Neural progenitor cell (in vitro differentiated cells): Measurements from ENCODE around the gene EXOC6B.
A peak's percentile ranks its signal among the peaks of the same experiment; 100 is the strongest.

Experiments used
- CTCF ChIP-seq: fragments of 200-600 bp; sonication (generic); IDR thresholded peaks from 2 replicates; pipeline ENCODE4 v1.5.1; 2017; ENCODE audit warnings: antibody characterized with exemption, mild to moderate bottlenecking
- EZH2phosphoT487 ChIP-seq: fragments of 200-600 bp; sonication (generic); IDR thresholded peaks from 2 replicates; pipeline ENCODE4 v1.6.1; 2017; ENCODE audit warnings: antibody characterized with exemption

GRCh38 chr2:72581560-72582181, 244.2 kb downstream of the EXOC6B start:
- TF ChIP-seq CTCF (peak; percentile 12), EZH2phosphoT487 (no peak)
